B cell (primary cell): ENCODE measurements around the gene SH3D19. TPM values are rescaled to one million over a fixed set of nuclear protein-coding genes. Genes with fewer than 3 reads are reported as not detected.

ENCODE experiments used
- ATAC-seq: fragments of 200-7000 bp; cut with Tn5 transposase; one replicate; pipeline ENCODE4 v1.10.0; 2021; ENCODE audit warnings: low read depth, mild to moderate bottlenecking, moderate number of reproducible peaks, moderate library complexity
- CTCF ChIA-PET: fragments of 350-600 bp; sonication (Branson Sonifier 250); formaldehyde crosslinking; loops from one replicate; lab custom pipeline; 2021; ENCODE audit warnings: antibody characterized with exemption, inconsistent platforms; lab: Charles Lee
- POLR2A ChIA-PET: fragments of 350-600 bp; sonication (Branson Sonifier 250); formaldehyde crosslinking; loops from one replicate; lab custom pipeline; 2021; ENCODE audit warnings: antibody characterized with exemption; lab: Charles Lee
- DNase-seq: peaks from one replicate; pipeline ENCODE4 v3.0.0; 2013
- H2AFZ ChIP-seq: 2 replicates; pipeline ENCODE4 v1.6.1; 2012; ENCODE audit warnings: mild to moderate bottlenecking, low read depth, low read length; ENCODE audit not compliant: insufficient read depth, poor library complexity, severe bottlenecking
- H3K27ac ChIP-seq, 2 donors: 1 replicate in 1 of 2; 2 replicates in 1 of 2; pipeline ENCODE4 v1.5.1; 2012 to 2013; ENCODE audit warnings: low read length in 2 of 2, mild to moderate bottlenecking in 2 of 2, moderate library complexity in 1 of 2
- H3K27me3 ChIP-seq, 4 experiments: fragments of 200-600 bp in 1 of 4; sonication (generic) in 1 of 4; replicated peaks in 1 of 4; 1 replicate in 2 of 4; 2 replicates in 2 of 4; pipeline versions ENCODE4 v1.6.1 to v1.7.0; 2013 to 2016; ENCODE audit warnings: low read length in 3 of 4, mild to moderate bottlenecking in 2 of 4, mixed read lengths in 1 of 4, moderate library complexity in 1 of 4; ENCODE audit not compliant: insufficient read depth in 4 of 4, control insufficient read depth in 3 of 4; ENCODE audit errors: control extremely low read depth in 1 of 4
- H3K36me3 ChIP-seq, 2 experiments: replicated peaks in 1 of 2; 1 replicate in 1 of 2; 2 replicates in 1 of 2; pipeline versions ENCODE4 v1.6.1 to v1.7.1; 2013; ENCODE audit warnings: low read length in 1 of 2; ENCODE audit not compliant: insufficient read depth in 2 of 2, control insufficient read depth in 1 of 2; ENCODE audit errors: control extremely low read depth in 1 of 2, extremely low read depth in 1 of 2
- H3K4me1 ChIP-seq, 2 donors: fragments of 200-600 bp in 1 of 2; sonication (generic) in 1 of 2; 1 replicate in 1 of 2; 2 replicates in 1 of 2; pipeline versions ENCODE4 v1.5.1 to v1.6.1; 2013 to 2017; ENCODE audit warnings: low read length in 2 of 2; ENCODE audit not compliant: control insufficient read depth in 2 of 2, insufficient read depth in 2 of 2
- H3K4me2 ChIP-seq: replicated peaks from 2 replicates; pipeline ENCODE3; 2012; ENCODE audit warnings: mild to moderate bottlenecking, low read depth, low read length; ENCODE audit not compliant: poor library complexity, severe bottlenecking
- H3K4me3 ChIP-seq, 5 experiments: fragments of 200-600 bp in 1 of 5; sonication (generic) in 1 of 5; 1 replicate in 3 of 5; 2 replicates in 2 of 5; pipeline versions ENCODE4 v1.5.1 to v1.7.0; 2011 to 2016; ENCODE audit warnings: low read length in 4 of 5, mild to moderate bottlenecking in 4 of 5, low read depth in 2 of 5, control low read depth in 1 of 5, moderate library complexity in 1 of 5; ENCODE audit not compliant: insufficient read depth in 1 of 5; ENCODE audit errors: control extremely low read depth in 1 of 5, extremely low read depth in 1 of 5
- H3K79me2 ChIP-seq: fragments of 200-600 bp; sonication (generic); one replicate; pipeline ENCODE4 v1.6.0; 2016; ENCODE audit warnings: low read length; ENCODE audit not compliant: control insufficient read depth, insufficient read depth
- H3K9ac ChIP-seq: fragments of 200-600 bp; sonication (generic); 2 replicates; pipeline ENCODE4 v1.6.1; 2017; ENCODE audit warnings: mild to moderate bottlenecking, low read length, moderate library complexity
- H3K9me3 ChIP-seq, 3 donors: one replicate each; pipeline versions ENCODE4 v1.6.1 to v1.7.1; 2013; ENCODE audit warnings: low read length in 2 of 3; ENCODE audit not compliant: control insufficient read depth in 2 of 3, insufficient read depth in 1 of 3; ENCODE audit errors: control extremely low read depth in 1 of 3
- H4K20me1 ChIP-seq: 2 replicates; pipeline ENCODE4 v1.6.0; 2012; ENCODE audit warnings: mild to moderate bottlenecking, low read length; ENCODE audit not compliant: insufficient read depth, control insufficient read depth, poor library complexity, severe bottlenecking
- H3K27ac Mint-ChIP-seq: one replicate; pipeline ENCODE4 v1.8.0; 2021; ENCODE audit warnings: mixed read lengths
- H3K27me3 Mint-ChIP-seq: one replicate; pipeline ENCODE4 v1.8.0; 2021; ENCODE audit warnings: mixed read lengths
- H3K4me1 Mint-ChIP-seq: one replicate; pipeline ENCODE4 v1.8.0; 2021; ENCODE audit warnings: mixed read lengths
- H3K4me3 Mint-ChIP-seq: one replicate; pipeline ENCODE4 v1.8.0; 2021; ENCODE audit warnings: mixed read lengths
- H3K9me3 Mint-ChIP-seq: one replicate; pipeline ENCODE4 v1.8.0; 2022; ENCODE audit warnings: mixed read lengths; ENCODE audit not compliant: insufficient read depth
- CTCF ChIP-seq: fragments of 200-600 bp; IDR thresholded peaks from one replicate; pipeline ENCODE4 v1.8.0; 2022; ENCODE audit warnings: antibody characterized with exemption, mild to moderate bottlenecking
- EZH2 ChIP-seq: IDR thresholded peaks from 2 replicates; pipeline ENCODE4 v1.6.1; 2012; ENCODE audit warnings: borderline replicate concordance, low read depth, mild to moderate bottlenecking, moderate library complexity, low read length; ENCODE audit not compliant: insufficient read depth, poor library complexity, severe bottlenecking
- WGBS: methylation state at CpG from one replicate; pipeline ENCODE4 v1.1.5; 2013; ENCODE audit warnings: missing lambda C conversion rate; ENCODE audit not compliant: insufficient coverage; 5-methylcytosine and 5-hydroxymethylcytosine counted together
- intact Hi-C: fragments of 100-400 bp; cut with micrococcal nuclease; formaldehyde crosslinking; loops from one replicate; pipeline ENCODE4 v1.10.0; 2022
- polyA plus RNA-seq: library from polyadenylated mRNA; depleted of rRNA; stranded (reverse); fragments of >200 nt; gene quantifications from 2 replicates; pipeline ENCODE4 v1.2.3, GENCODE V29; 2012
- total RNA-seq, 2 donors: library from RNA; stranded (reverse); fragments of 120-200 nt in 1 of 2; gene quantifications; 1 replicate in 1 of 2; 2 replicates in 1 of 2; pipeline versions ENCODE4 v1.2.3 to v1.2.4, GENCODE V29; 2013 to 2022

SH3D19 gene
- total and polyA plus RNA-seq, 2 donors (not counting 1 experiment from before 2014, with no cell fraction given) = 0.01 TPM; not detected in 1

DNA sequence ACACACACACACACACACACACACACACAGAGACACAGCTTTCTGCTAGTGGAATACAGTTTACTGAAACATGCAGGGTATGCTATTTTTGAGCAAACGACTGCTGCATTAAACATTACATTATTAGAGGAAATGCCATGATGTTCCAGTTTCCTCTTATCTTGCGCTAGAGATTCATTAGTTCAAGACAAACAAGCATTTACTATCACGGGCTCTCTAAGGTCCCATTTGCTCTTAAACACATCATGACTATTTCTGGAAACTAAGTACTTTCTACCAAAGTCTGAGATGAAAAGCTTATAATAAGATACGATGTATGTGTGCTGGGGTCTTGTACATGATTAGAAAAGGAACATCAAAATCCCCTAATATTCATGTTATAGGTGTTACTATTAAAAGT is 177.1 kb downstream of the SH3D19 start:
- no peak overlapping the region for H3K4me2 ChIP-seq
- WGBS = 100% methylated on average over 2 of the region's 4 CpGs
- ChIA-PET POLR2A (no interaction called here), CTCF (no interaction called here)
- no peaks in the 10 kb centered on the region for H3K79me2 ChIP-seq
- ATAC-seq (no peak), DNase-seq (no peak)
- no peaks in the 10 kb centered on the region for H3K36me3 ChIP-seq
- no peak overlapping the region for H3K4me3 ChIP-seq
- no peak overlapping the region for H3K27ac ChIP-seq
- no peaks in the 10 kb centered on the region for H3K27me3 ChIP-seq
- Mint-ChIP-seq H3K4me3 (no peak overlapping the region), H3K4me1 (no peaks in the 10 kb centered on the region), H3K27ac (no peak overlapping the region), H3K9me3 (no peaks in the 10 kb centered on the region), H3K27me3 (no peaks in the 10 kb centered on the region)
- H2AFZ ChIP-seq = no peak overlapping the region
- no peaks in the 10 kb centered on the region for H4K20me1 ChIP-seq
- TF ChIP-seq EZH2 = no peak
- TF ChIP-seq CTCF = no peak
- no peaks in the 10 kb centered on the region for H3K4me1 ChIP-seq
- intact Hi-C loops = no loop called here
- H3K9me3 ChIP-seq = no peaks in the 10 kb centered on the region
- H3K9ac ChIP-seq = no peak overlapping the region

GRCh38 chr4:151147000-151147399 is 178.4 kb downstream of the SH3D19 start:
- no peaks in the 10 kb centered on the region for H3K36me3 ChIP-seq
- no peak overlapping the region for H2AFZ ChIP-seq
- intact Hi-C loops = no loop called here
- DNase-seq (no peak), ATAC-seq (no peak)
- Mint-ChIP-seq H3K9me3 (no peaks in the 10 kb centered on the region), H3K27me3 (no peaks in the 10 kb centered on the region), H3K27ac (no peak overlapping the region), H3K4me1 (no peaks in the 10 kb centered on the region), H3K4me3 (no peak overlapping the region)
- no peaks in the 10 kb centered on the region for H3K27me3 ChIP-seq
- ChIA-PET POLR2A (no interaction called here), CTCF (no interaction called here)
- no peaks in the 10 kb centered on the region for H4K20me1 ChIP-seq
- H3K4me2 ChIP-seq = no peak overlapping the region
- H3K4me1 ChIP-seq = no peaks in the 10 kb centered on the region
- H3K4me3 ChIP-seq = no peak overlapping the region
- 100% methylated on average over 1 of the region's 3 CpGs for WGBS
- no peaks in the 10 kb centered on the region for H3K79me2 ChIP-seq
- H3K9me3 ChIP-seq = no peaks in the 10 kb centered on the region
- TF ChIP-seq CTCF (no peak), EZH2 (no peak)
- no peak overlapping the region for H3K9ac ChIP-seq
- H3K27ac ChIP-seq = no peak overlapping the region
